Epithelial cell of esophagus (primary cell): Measurements from ENCODE around the gene FOXN1.

Experiments used
- DNase-seq: peaks from one replicate; pipeline ENCODE4 v3.0.0; 2010; ENCODE audit warnings: low read depth
- H3K4me3 ChIP-seq: 2 replicates; pipeline ENCODE4 v1.5.1; 2011; ENCODE audit warnings: mild to moderate bottlenecking, low read length, control low read depth
- CTCF ChIP-seq: IDR thresholded peaks from 2 replicates; pipeline ENCODE4 v1.5.1; 2011; ENCODE audit warnings: low read depth, mild to moderate bottlenecking, low read length, control low read depth, inconsistent platforms; ENCODE audit not compliant: insufficient read depth; ENCODE audit errors: missing control alignments

The FOXN1 gene

GRCh38 chr17:28495635-28496034 is 10.5 kb upstream of the FOXN1 start:
- DNase-seq: no peak
- TF ChIP-seq CTCF: no peak
- no peak overlapping the region for H3K4me3 ChIP-seq

- TF ChIP-seq CTCF: no peak
- peak; percentile 73 for DNase-seq
- H3K4me3 ChIP-seq: no peak overlapping the region
Observed at GRCh38 chr17:28497931-28498330, 8.2 kb upstream of the FOXN1 start.

GRCh38 chr17:28498652-28499363 is 7.3 kb upstream of the FOXN1 start:
- no peak overlapping the region for H3K4me3 ChIP-seq
- DNase-seq: no peak
- no peak for TF ChIP-seq CTCF

GRCh38 chr17:28499364-28499664 is 6.8 kb upstream of the FOXN1 start:
- TF ChIP-seq CTCF: no peak
- H3K4me3 ChIP-seq: no peak overlapping the region
- no peak for DNase-seq

- no peak for DNase-seq
- no peak overlapping the region for H3K4me3 ChIP-seq
- TF ChIP-seq CTCF: no peak
Observed at GRCh38 chr17:28499684-28500357, 6.3 kb upstream of the FOXN1 start.

DNA sequence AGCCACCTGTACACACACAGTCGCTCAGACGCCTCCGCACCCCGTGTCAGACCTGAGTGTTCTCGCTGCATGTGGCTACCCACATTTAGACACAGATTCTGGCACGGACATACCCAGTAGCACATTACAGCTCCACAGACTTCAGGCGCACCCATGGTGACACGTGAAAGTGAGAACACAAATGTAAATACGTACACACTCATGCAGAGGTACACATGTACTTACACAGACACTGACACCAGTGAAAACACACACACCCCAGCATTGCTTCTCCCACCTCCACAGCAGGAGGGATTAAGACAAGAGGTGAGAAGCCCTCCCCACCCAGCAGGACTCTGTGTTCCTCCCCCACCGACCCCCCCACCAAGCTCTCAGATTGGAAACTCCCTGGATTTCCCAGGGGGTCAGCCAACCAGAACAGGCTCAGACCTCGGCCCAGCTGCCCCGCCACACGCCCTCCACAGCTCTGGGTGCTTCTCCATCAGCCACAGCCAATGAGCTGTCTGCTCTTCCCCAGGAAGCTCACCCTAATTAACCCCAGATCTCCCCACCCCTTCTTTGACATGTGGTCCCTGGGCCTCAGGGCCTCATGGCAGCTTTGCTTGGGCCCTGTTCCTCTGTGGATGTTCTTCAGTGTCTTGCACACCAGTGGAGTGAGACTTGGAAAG is 5.3 kb upstream of the FOXN1 start:
- TF ChIP-seq CTCF: no peak
- H3K4me3 ChIP-seq: no peak overlapping the region
- no peak for DNase-seq
